Measurements from ENCODE around the gene TMEM218.

TMEM218 gene

GRCh38 chr11:125078016-125078415, 33.4 kb downstream of the TMEM218 start:
- H3K9ac ChIP-seq: no peak overlapping the region
- H3K27me3 ChIP-seq: no peaks in the 10 kb centered on the region
- no peak overlapping the region for H3K4me3 ChIP-seq
- no peaks in the 10 kb centered on the region for H4K20me1 ChIP-seq
- no peaks in the 10 kb centered on the region for H3K9me3 ChIP-seq
- H3K27ac ChIP-seq: no peak overlapping the region
- H3K36me3 ChIP-seq: no peaks in the 10 kb centered on the region
- no peak for TF ChIP-seq Cebpa-rat (IDR thresholded peaks at IDR 0.05)
- peak overlapping the region; percentile 40 for H3K4me2 ChIP-seq
- peaks cover 39% of the 10 kb centered on the region for H3K4me1 ChIP-seq

DNA sequence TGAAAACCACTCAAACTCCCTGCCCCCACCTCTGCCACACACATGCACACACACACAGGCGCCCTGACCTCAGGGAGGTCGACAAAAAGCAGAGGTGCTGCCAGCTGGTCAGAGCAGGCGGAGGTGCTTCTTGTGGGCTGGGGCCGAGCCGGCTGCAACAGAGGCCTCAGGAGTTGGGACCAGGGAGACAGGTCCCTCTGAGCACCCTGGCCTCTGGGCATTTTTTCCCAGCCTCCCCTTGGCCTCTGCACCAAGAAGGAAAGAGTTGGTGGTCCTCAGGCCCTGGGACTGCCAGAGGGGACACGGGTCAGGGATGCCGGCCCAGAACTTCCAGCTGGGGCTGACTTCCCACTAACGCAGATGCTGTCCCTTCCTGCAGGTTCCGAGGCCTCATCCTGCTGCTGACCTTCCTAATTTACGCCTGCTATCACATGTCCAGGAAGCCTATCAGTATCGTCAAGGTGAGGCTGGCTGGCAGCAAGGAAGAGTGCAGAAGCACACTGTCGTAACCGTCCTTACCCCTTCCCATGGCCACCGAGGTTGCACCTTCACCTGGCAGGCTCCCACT, 35.0 kb downstream of the TMEM218 start:
- Histone ChIP-seq H4K20me1 (no peaks in the 10 kb centered on the region), H3K9ac (no peak overlapping the region), H3K27me3 (no peaks in the 10 kb centered on the region), H3K36me3 (no peaks in the 10 kb centered on the region), H3K4me3 (no peak overlapping the region), H3K27ac (no peak overlapping the region), H3K4me2 (no peak overlapping the region), H3K4me1 (peaks cover 54% of the 10 kb centered on the region), H3K9me3 (no peaks in the 10 kb centered on the region)
- TF ChIP-seq Cebpa-rat (IDR thresholded peaks at IDR 0.05): no peak

DNA sequence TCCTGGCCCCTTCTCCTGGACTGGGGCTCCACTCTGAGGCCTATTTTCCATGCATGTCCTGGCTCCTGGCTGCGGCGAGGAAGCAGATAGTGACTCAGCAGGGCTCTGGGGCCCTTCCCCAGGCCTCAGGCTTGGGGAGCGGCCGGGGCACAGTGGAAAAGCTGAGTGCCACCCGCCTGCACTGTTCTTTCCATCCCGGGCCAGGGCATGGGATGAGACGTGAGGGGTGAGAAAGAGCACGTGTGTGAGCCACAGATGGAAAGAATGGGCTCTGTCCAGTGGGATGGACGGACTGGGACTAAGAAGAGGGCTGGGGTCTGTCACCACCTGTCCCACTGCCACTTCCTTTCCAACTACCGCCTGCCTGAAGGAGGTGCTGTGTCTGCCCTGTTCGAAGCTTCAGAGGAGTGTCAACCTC, 35.5 kb downstream of the TMEM218 start:
- Histone ChIP-seq H3K4me3 (no peak overlapping the region), H3K4me1 (peaks cover 60% of the 10 kb centered on the region), H3K27me3 (no peaks in the 10 kb centered on the region), H3K4me2 (no peak overlapping the region), H3K9ac (no peak overlapping the region), H3K36me3 (no peaks in the 10 kb centered on the region), H4K20me1 (no peaks in the 10 kb centered on the region), H3K9me3 (no peaks in the 10 kb centered on the region), H3K27ac (no peak overlapping the region)
- no peak for TF ChIP-seq Cebpa-rat (IDR thresholded peaks at IDR 0.05)

- Histone ChIP-seq H4K20me1 (no peaks in the 10 kb centered on the region), H3K4me2 (peak overlapping the region; percentile 83), H3K4me3 (no peak overlapping the region), H3K4me1 (peaks cover 66% of the 10 kb centered on the region), H3K36me3 (no peaks in the 10 kb centered on the region), H3K27ac (no peak overlapping the region), H3K27me3 (no peaks in the 10 kb centered on the region), H3K9me3 (no peaks in the 10 kb centered on the region), H3K9ac (no peak overlapping the region)
- TF ChIP-seq Cebpa-rat (IDR thresholded peaks at IDR 0.05): no peak
These were observed 36.2 kb downstream of the TMEM218 start for GRCh38 chr11:125075242-125075625.

- H3K4me3 ChIP-seq: no peak overlapping the region
These were observed 36.8 kb downstream of the TMEM218 start for GRCh38 chr11:125074511-125075241.

GRCh38 chr11:125073616-125074483, 37.6 kb downstream of the TMEM218 start:
- Histone ChIP-seq H3K9me3 (no peaks in the 10 kb centered on the region), H3K4me3 (no peak overlapping the region), H3K36me3 (no peaks in the 10 kb centered on the region), H3K27ac (peak overlapping the region; percentile 77; the same call in 1 of the 2 replicates), H3K4me1 (peaks cover 75% of the 10 kb centered on the region), H4K20me1 (no peaks in the 10 kb centered on the region), H3K4me2 (peak overlapping the region; percentile 83), H3K27me3 (no peaks in the 10 kb centered on the region), H3K9ac (no peak overlapping the region)
- no peak for TF ChIP-seq Cebpa-rat (IDR thresholded peaks at IDR 0.05)

More at GRCh38 chr11:125074511-125075241, 36.8 kb downstream of the TMEM218 start:
- Histone ChIP-seq H3K9me3 (no peaks in the 10 kb centered on the region), H3K36me3 (no peaks in the 10 kb centered on the region), H3K27me3 (no peaks in the 10 kb centered on the region), H3K4me1 (peaks cover 72% of the 10 kb centered on the region), H3K4me2 (peak overlapping the region; percentile 83), H3K9ac (no peak overlapping the region), H4K20me1 (no peaks in the 10 kb centered on the region), H3K27ac (no peak overlapping the region)
- no peak for TF ChIP-seq Cebpa-rat (IDR thresholded peaks at IDR 0.05)

DNA sequence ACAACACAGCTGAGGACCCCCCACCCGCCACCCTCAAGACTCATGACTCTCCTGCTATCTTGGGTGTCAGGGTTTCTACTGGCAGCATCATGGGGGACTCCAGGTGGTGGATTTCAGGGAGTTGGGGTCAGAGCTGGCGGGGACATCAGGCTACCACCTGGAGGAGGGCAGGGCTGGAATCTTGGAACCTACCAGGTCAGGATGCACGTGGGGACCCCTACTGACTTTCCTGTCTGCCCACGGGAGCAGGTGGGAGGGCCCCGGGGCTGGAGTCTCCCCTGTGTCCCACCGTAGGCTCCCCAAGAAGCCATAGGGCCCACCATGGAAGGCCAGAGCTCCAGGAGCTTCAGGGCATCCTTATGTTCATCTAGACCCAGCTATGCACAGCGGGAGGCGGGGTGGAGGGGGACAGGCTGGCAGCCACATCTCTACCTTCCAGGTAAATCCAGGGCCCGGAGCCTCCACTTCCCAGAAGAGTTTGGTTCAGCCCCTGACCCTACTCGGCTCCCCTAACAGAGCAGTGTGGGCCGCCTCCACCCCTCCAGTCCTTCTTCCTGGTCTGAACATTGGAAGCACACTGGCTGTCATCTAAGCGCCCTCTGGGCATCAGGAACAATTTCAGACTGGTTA, 38.4 kb downstream of the TMEM218 start:
- peak overlapping the region; percentile 17; the same call in 1 of the 2 replicates for H3K9ac ChIP-seq

DNA sequence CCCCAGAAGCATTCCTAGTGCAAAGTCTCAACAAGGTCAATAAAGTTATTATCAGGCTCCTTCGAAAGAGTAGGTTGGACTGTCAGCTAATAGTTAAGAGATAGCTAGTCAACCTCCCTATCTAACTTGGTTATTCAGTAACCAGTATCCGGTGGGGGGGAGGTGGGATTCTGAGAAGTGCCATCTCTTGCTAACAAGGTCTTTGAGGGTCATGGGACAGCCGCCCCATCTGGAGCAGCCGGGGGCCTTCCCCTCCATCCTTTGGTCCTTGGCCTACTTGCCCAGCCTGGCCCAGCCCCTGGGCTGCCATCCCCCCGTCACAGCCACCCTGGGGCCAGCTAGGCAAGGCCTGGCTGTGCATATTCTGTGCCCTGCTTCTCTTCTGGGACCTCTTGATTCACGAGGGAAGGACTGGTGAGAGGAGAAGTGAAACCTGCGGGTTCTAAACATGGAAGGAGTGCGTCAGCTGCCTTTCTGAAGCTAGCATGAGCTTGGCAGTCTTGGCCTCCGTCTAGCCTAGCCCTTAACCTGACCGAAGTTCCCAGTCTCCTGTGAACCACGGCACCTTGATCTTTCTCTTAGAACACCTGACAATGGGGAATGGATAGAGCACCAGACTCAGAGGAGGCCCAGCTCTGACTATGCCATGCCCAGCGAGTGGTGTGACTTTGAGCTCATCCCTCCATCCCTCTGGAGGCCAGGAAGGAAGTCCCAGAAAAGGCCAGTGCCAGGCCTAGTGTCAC, 39.0 kb downstream of the TMEM218 start:
- Histone ChIP-seq H3K27ac (peak overlapping the region; percentile 77), H3K4me1 (peaks cover 66% of the 10 kb centered on the region), H3K4me3 (0 out of 2 replicates have a peak overlapping the region, but pooled peaks have one; percentile 15), H3K4me2 (peak overlapping the region; percentile 83), H3K9ac (peak overlapping the region; percentile 17; the same call in 1 of the 2 replicates), H4K20me1 (no peaks in the 10 kb centered on the region), H3K27me3 (no peaks in the 10 kb centered on the region), H3K36me3 (no peaks in the 10 kb centered on the region), H3K9me3 (no peaks in the 10 kb centered on the region)
- no peak for TF ChIP-seq Cebpa-rat (IDR thresholded peaks at IDR 0.05)

More for the DNA sequence above, 38.4 kb downstream of the TMEM218 start:
- Histone ChIP-seq H3K9me3 (no peaks in the 10 kb centered on the region), H3K4me1 (peaks cover 67% of the 10 kb centered on the region), H3K4me2 (peak overlapping the region; percentile 83), H3K4me3 (0 out of 2 replicates have a peak overlapping the region, but pooled peaks have one; percentile 0), H4K20me1 (no peaks in the 10 kb centered on the region), H3K27me3 (no peaks in the 10 kb centered on the region), H3K27ac (peak overlapping the region; percentile 77), H3K36me3 (no peaks in the 10 kb centered on the region)
- TF ChIP-seq Cebpa-rat (IDR thresholded peaks at IDR 0.05): no peak

- Histone ChIP-seq H3K27ac (peak overlapping the region; percentile 77), H3K36me3 (no peaks in the 10 kb centered on the region), H3K9me3 (no peaks in the 10 kb centered on the region), H4K20me1 (no peaks in the 10 kb centered on the region), H3K27me3 (no peaks in the 10 kb centered on the region), H3K9ac (no peak overlapping the region), H3K4me3 (0 out of 2 replicates have a peak overlapping the region, but pooled peaks have one; percentile 15), H3K4me2 (peak overlapping the region; percentile 83), H3K4me1 (peaks cover 66% of the 10 kb centered on the region)
- no peak for TF ChIP-seq Cebpa-rat (IDR thresholded peaks at IDR 0.05)
These were observed 39.6 kb downstream of the TMEM218 start for GRCh38 chr11:125071846-125072217.
